Measurements from ENCODE around the gene OVCH1. TPM values are rescaled to one million over a fixed set of nuclear protein-coding genes. Genes with fewer than 3 reads are reported as not detected.

Gene OVCH1
- total and polyA plus RNA-seq, 10 of the 15 experiments (the other 5 are each of a cell fraction or from before 2014, with no cell fraction given), result 0.15 TPM; not detected in 9

DNA sequence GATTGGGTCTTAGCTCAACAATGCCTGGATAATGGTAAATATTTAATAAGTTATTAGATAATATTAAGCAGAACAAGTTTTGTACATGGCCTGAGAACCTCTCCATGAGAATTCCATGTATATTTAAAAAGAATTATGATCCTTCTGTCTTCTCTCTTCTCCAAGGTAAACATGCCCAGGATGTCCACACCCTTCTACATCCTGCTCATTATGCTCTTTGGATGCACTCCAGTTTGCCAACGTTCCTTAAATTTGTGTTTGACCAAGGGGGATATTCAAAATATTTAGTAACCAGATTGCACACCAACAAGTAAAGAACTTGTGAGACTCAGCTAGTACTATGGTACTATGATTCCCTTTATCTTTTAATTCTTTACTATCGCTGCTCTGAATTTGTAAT is 71.8 kb downstream of the OVCH1 start (continued):
- TF ChIP-seq, protein P1, sequence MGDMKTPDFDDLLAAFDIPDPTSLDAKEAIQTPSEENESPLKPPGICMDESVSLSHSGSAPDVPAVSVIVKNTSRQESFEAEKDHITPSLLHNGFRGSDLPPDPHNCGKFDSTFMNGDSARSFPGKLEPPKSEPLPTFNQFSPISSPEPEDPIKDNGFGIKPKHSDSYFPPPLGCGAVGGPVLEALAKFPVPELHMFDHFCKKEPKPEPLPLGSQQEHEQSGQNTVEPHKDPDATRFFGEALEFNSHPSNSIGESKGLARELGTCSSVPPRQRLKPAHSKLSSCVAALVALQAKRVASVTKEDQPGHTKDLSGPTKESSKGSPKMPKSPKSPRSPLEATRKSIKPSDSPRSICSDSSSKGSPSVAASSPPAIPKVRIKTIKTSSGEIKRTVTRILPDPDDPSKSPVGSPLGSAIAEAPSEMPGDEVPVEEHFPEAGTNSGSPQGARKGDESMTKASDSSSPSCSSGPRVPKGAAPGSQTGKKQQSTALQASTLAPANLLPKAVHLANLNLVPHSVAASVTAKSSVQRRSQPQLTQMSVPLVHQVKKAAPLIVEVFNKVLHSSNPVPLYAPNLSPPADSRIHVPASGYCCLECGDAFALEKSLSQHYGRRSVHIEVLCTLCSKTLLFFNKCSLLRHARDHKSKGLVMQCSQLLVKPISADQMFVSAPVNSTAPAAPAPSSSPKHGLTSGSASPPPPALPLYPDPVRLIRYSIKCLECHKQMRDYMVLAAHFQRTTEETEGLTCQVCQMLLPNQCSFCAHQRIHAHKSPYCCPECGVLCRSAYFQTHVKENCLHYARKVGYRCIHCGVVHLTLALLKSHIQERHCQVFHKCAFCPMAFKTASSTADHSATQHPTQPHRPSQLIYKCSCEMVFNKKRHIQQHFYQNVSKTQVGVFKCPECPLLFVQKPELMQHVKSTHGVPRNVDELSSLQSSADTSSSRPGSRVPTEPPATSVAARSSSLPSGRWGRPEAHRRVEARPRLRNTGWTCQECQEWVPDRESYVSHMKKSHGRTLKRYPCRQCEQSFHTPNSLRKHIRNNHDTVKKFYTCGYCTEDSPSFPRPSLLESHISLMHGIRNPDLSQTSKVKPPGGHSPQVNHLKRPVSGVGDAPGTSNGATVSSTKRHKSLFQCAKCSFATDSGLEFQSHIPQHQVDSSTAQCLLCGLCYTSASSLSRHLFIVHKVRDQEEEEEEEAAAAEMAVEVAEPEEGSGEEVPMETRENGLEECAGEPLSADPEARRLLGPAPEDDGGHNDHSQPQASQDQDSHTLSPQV (IDR thresholded peaks at IDR 0.05), result no peak
- TF ChIP-seq IKZF2 (IDR thresholded peaks at IDR 0.05), result no peak
- no peak for TF ChIP-seq NR2C2 (IDR thresholded peaks at IDR 0.05; ENCODE audit: borderline replicate concordance, control insufficient read depth, insufficient read length, low read depth)
- no peak for TF ChIP-seq MXI1 (IDR thresholded peaks at IDR 0.05; ENCODE audit: low read depth, low read length)
- TF ChIP-seq BCL11A (IDR thresholded peaks at IDR 0.05; ENCODE audit: low read depth, low read length), result no peak
- no peak for TF ChIP-seq NBN (IDR thresholded peaks at IDR 0.05)

DNA sequence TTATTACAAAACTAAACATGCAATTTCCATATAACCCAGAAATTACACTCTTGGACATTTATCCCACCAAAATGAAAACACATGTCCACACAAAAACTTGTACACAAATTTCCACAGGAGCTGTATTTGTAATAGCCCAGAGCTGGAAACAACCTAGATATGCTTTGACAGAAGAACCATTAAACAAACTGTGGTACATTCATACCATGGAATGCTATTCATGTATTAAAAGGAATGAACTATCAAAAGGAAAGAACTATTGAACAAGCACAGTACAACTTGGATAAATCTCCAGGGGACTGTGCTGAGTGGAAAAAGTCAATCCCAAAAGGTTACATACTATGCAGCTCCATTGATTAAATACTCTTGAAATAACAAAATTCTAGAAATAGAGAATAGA is 80.7 kb downstream of the OVCH1 start:
- H3K4me2 ChIP-seq (ENCODE audit: control insufficient read depth, insufficient read depth), result no peak overlapping the region
- in situ Hi-C loops (cut with MboI) (no loop called here), intact Hi-C loops (cut with micrococcal nuclease; ENCODE audit: unreplicated experiment) (no loop called here)
- H3K27me3 ChIP-seq (replicated peaks in 1 of 2; ENCODE audit: control insufficient read depth in 2 of 2, insufficient read depth in 2 of 2, low read length in 1 of 2), result 0 out of 4 replicates have a peak, but pooled peaks cover 0 to 2% of the 10 kb centered on the region in 2 experiments
- ChIA-PET CTCF (no interaction called here), SMC1A (ENCODE audit: uncharacterized antibody, unreplicated experiment) (interaction anchor here (1.1 kb wide), 1 partner anchor 63 kb away, joined by 3 read pairs; no protein-coding TSS in a partner anchor), POLR2A (no interaction called here), RAD21 (ENCODE audit: unreplicated experiment) (interaction anchor here (2.1 kb wide), 1 partner anchor 11 kb away, joined by 6 read pairs; no protein-coding TSS in a partner anchor)
- no peaks in the 10 kb centered on the region for H3K4me1 ChIP-seq (ENCODE audit: control insufficient read depth, insufficient read depth, low read length)
- H3K79me2 ChIP-seq (ENCODE audit: control insufficient read depth, insufficient read depth, low read length), result no peaks in the 10 kb centered on the region
- H2AFZ ChIP-seq (ENCODE audit: control insufficient read depth, low read depth, low read length), result no peak overlapping the region
- no TSS peak for BruUV-seq (replicated peaks)
- ATAC-seq, result no peak
- H3K36me3 ChIP-seq (ENCODE audit: control insufficient read depth in 2 of 2, insufficient read depth in 2 of 2, low read length in 1 of 2), result no peaks in the 10 kb centered on the region
- H3K27ac ChIP-seq (ENCODE audit: control insufficient read depth, insufficient read depth), result no peak overlapping the region
- DNase-seq (ENCODE audit: low read depth, low spot score), result no peak
- no peak for FAIRE-seq
- H3K4me3 ChIP-seq, result no peak overlapping the region
- no peaks in the 10 kb centered on the region for H4K20me1 ChIP-seq (ENCODE audit: control insufficient read depth, insufficient read depth)
- no peak overlapping the region for H3K9ac ChIP-seq (ENCODE audit: control insufficient read depth, insufficient read depth, low read length)
- no peaks in the 10 kb centered on the region for H3K9me3 ChIP-seq (replicated peaks; ENCODE audit: control insufficient read depth, insufficient read depth, low read length)
- TF ChIP-seq ASH2L (IDR thresholded peaks at IDR 0.05; ENCODE audit: borderline replicate concordance, low read depth) (no peak), HCFC1 (IDR thresholded peaks at IDR 0.05; ENCODE audit: low read length) (no peak), MEF2B (IDR thresholded peaks at IDR 0.05; ENCODE audit: partially characterized antibody, poor library complexity, severe bottlenecking) (no peak), BRCA1 (IDR thresholded peaks at IDR 0.05; ENCODE audit: low read depth, low read length) (no peak), SPI1 (IDR thresholded peaks at IDR 0.05; ENCODE audit: borderline replicate concordance, insufficient read depth, low read depth, low read length) (no peak), KDM1A (IDR thresholded peaks at IDR 0.05; ENCODE audit: borderline replicate concordance) (no peak)
- TF ChIP-seq, protein P2, sequence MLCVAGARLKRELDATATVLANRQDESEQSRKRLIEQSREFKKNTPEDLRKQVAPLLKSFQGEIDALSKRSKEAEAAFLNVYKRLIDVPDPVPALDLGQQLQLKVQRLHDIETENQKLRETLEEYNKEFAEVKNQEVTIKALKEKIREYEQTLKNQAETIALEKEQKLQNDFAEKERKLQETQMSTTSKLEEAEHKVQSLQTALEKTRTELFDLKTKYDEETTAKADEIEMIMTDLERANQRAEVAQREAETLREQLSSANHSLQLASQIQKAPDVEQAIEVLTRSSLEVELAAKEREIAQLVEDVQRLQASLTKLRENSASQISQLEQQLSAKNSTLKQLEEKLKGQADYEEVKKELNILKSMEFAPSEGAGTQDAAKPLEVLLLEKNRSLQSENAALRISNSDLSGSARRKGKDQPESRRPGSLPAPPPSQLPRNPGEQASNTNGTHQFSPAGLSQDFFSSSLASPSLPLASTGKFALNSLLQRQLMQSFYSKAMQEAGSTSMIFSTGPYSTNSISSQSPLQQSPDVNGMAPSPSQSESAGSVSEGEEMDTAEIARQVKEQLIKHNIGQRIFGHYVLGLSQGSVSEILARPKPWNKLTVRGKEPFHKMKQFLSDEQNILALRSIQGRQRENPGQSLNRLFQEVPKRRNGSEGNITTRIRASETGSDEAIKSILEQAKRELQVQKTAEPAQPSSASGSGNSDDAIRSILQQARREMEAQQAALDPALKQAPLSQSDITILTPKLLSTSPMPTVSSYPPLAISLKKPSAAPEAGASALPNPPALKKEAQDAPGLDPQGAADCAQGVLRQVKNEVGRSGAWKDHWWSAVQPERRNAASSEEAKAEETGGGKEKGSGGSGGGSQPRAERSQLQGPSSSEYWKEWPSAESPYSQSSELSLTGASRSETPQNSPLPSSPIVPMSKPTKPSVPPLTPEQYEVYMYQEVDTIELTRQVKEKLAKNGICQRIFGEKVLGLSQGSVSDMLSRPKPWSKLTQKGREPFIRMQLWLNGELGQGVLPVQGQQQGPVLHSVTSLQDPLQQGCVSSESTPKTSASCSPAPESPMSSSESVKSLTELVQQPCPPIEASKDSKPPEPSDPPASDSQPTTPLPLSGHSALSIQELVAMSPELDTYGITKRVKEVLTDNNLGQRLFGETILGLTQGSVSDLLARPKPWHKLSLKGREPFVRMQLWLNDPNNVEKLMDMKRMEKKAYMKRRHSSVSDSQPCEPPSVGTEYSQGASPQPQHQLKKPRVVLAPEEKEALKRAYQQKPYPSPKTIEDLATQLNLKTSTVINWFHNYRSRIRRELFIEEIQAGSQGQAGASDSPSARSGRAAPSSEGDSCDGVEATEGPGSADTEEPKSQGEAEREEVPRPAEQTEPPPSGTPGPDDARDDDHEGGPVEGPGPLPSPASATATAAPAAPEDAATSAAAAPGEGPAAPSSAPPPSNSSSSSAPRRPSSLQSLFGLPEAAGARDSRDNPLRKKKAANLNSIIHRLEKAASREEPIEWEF (IDR thresholded peaks at IDR 0.05; ENCODE audit: insufficient replicate concordance, low read depth, low read length), result no peak
- TF ChIP-seq, protein P3, sequence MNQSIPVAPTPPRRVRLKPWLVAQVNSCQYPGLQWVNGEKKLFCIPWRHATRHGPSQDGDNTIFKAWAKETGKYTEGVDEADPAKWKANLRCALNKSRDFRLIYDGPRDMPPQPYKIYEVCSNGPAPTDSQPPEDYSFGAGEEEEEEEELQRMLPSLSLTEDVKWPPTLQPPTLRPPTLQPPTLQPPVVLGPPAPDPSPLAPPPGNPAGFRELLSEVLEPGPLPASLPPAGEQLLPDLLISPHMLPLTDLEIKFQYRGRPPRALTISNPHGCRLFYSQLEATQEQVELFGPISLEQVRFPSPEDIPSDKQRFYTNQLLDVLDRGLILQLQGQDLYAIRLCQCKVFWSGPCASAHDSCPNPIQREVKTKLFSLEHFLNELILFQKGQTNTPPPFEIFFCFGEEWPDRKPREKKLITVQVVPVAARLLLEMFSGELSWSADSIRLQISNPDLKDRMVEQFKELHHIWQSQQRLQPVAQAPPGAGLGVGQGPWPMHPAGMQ (IDR thresholded peaks at IDR 0.05; ENCODE audit: borderline replicate concordance), result no peak

Data from GM12878 (cell line).